Ureter (tissue), 1 donor: ENCODE data around the gene ABCG1. TPM values are rescaled to one million over a fixed set of nuclear protein-coding genes. Genes with fewer than 3 reads are reported as not detected.

Experiments used
- total RNA-seq: library from RNA; stranded (reverse); gene quantifications from one replicate; pipeline ENCODE4 v1.2.4, GENCODE V29; 2023
- donor health status: DM: yes; HTN: yes; CAD: no.

ABCG1 gene
- total RNA-seq, 1 donor from 2014 or later, result 20.1 TPM

Other genes with a start within 250 kb of the ABCG1 start
- gene ZBTB21, start 208.8 kb upstream of the ABCG1 start, total RNA-seq, result 24.5 TPM
- not detected for gene UMODL1, start 147.8 kb upstream of the ABCG1 start, total RNA-seq
- 3.0 TPM for gene TFF3, start 96.3 kb downstream of the ABCG1 start, total RNA-seq
- gene TFF2, start 131.9 kb downstream of the ABCG1 start, total RNA-seq, result not detected
- 2.6 TPM for gene TFF1, start 147.4 kb downstream of the ABCG1 start, total RNA-seq
- 1.7 TPM for gene TMPRSS3, start 176.9 kb downstream of the ABCG1 start, total RNA-seq
- gene UBASH3A, start 184.8 kb downstream of the ABCG1 start, total RNA-seq, result 1.4 TPM